HG03139 (cell line): ENCODE data around the gene STMN1.
A peak's percentile ranks its signal among the peaks of the same experiment; 100 is the strongest.

ENCODE experiments used
- ATAC-seq: cut with Tn5 transposase; IDR thresholded peaks from one replicate; pipeline ENCODE4 v1.9.1; 2021; ENCODE audit not compliant: unreplicated experiment

Gene STMN1

DNA sequence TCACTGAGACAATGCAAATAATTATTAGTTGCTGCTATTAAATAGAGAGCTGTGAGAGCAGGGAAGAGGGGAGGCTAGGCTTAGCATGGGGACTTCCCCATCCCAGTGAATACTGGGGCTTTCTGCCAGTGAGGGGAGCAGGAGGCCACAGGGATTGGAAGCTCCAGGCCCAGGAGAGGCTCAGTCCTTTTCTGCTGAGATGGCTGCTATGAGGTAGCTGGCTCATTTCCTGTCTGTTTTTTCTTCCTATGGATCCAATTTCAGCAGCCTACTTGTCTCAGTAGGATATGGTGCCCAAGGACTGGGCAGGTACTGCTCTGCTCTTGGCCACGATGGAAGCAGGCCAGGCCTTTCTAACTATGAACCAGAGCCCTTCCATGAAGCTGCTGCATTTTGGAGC lies 10.0 kb downstream of the STMN1 start:
- no peak for ATAC-seq

DNA sequence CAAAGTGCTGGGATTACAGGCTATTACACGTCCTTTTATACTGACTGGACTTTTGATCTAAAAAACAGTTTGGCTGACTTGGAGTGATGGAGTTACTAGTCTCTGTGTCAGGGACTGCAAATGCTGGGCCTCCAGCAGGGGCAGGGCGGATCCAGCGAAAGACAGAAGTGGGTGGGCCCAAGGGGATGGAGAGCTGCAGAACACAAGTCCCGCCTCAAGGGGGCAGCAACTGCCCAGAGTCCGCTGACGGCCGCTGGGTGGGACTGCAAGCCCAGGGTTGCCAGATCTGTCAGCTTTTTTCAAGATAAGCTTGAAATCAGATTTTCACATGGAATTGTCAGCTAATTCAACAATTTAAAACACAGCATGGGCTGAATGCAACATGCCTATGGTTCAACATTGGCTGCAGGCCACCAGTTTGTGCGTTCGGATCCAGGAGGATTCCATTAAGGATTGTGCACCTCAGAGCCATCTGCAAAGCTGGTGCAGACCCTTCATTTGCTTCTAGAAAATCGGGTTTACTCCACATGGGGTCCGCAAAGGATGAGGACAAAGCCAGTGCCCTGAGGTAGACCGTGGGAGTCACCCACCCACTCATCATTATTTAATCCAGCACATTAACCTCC lies 10.7 kb downstream of the STMN1 start:
- peak; percentile 82 for ATAC-seq

DNA sequence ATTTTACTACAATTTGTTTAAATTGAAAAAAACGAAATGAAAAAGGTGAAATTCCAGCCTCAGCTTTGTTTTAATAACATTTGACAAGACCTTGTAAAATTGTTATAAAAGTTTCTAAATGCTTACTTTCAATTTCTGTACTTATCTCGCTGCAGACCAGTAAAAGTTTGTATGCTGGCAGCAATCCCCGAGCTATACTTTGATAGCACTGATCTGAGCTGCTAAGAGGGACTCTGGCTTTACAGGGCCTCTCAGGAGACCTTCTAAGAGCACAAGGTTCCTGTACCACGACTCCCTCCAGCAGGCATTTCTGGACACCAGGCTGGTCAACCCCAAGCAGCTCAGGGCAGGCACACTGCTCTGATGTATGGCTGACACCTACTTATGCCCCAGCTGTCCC lies 13.1 kb downstream of the STMN1 start:
- ATAC-seq = no peak

DNA sequence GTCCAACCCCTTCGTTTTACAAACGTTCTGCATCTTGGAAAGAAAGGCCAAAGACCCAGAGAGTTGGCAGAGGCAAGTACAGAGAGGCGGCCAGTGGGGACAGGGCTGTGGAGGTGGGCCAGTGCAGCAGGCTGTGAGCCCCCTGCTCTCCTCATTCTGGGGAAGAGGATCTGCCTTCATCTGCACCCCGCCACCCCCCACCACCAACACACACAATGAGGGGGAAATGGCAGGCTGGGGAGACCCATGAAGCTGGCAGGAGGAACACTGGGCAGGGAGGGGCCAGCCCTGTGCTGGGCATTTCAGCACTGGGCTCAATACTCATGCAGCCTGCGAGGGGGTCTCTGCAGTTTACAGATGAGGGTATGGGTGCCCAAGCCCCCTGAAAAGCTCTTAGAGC lies 14.6 kb downstream of the STMN1 start:
- no peak for ATAC-seq

DNA sequence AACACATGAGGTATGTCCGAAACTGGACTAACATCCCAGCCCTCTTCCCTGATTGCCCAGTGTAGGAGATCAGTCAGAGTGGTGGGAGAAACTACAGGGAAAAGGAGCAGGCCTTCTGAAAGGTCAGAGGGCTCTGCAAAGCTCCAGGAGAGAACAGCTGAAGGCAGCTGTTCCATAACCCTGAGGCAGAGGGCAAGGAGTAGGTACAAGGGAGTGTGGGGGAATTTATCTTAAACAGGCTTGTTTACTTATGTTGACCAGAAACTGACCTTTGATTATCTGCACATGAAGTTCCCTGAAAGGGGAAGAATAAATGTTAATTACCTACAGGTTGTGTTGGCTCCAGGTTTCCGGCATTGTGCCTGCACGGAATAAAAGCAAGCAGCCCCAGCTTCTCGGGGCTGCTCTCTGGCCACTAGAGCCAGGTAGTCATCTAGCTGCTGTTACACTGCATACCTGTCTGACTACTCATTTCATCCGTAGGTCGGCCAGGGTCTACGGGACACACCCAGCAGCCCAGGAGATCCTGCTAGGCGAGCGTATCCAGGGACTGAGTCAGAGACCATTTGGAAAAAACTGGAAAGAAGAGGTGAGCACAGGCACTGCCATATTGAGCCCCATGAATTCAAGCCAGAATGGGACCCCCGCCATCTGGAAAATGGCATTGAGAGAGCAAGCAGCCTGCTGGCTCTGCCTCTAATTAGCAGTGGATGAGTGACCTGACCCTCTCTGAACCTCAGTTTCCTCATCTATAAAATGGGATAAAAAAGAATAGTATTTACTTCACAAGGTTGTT lies 15.8 kb downstream of the STMN1 start:
- no peak for ATAC-seq

DNA sequence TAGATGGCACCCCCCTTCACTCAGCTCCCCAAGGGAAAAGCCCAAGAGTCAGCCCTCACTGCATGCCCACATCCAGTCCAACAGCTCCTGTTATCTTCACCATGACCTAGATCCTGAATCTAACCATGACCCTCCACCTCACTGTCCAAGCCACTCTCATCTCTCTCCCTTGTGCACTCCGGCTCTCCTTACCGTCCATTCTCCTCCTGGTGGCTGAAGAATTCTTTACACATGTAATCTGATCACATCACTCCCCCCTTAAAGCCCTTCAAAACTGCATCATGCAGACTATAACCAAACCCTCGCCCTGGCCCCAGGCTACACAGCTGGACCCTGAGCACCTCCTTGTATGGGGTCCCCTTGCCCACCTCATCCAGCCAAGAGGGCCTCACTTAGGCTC lies 16.7 kb downstream of the STMN1 start:
- no peak for ATAC-seq

DNA sequence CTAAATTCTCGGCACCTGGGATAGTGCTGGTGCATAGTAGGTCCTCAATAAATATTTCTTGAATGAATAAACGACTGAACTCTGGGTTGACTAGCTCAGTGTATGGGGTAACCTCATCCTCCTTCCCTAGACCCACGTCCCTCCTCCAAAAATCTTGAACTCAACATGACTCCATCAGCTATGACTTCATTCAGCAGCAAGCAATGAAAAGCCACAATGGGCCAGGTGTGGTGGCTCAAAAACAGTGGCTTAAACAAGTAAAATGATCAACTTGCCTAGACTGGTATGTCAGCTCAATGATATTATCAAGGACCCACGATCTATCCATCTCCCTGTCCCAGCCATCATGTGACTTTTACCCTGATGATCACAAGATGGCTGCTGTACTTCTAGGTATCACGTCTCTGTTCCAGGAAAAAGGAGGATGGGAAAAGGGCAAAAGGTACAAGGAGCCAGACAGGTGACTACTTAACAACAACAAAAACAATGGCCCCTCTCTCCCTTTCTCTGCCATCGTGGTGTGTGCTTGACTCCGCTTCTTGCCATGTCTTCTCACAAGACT lies 17.7 kb downstream of the STMN1 start:
- no peak for ATAC-seq

DNA sequence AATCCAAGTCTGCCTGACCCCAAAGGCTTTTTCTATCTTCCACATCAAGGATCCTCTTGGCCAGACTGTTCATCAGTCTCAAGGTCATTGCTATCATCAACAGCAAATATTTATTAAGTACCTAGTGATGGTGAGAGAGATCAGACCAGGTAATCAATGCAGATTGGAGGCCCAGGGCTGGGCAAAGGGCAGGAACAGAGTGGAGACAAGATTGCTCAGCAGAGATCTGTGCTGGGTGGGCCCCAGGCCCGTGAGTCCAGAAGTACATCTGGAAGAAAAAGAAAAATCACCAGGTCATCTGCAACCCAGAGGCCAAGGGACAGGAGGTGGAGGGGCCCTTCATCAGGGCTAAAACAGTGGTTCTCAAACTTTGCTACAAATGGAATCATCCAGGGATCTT lies 20.6 kb downstream of the STMN1 start:
- ATAC-seq = no peak

DNA sequence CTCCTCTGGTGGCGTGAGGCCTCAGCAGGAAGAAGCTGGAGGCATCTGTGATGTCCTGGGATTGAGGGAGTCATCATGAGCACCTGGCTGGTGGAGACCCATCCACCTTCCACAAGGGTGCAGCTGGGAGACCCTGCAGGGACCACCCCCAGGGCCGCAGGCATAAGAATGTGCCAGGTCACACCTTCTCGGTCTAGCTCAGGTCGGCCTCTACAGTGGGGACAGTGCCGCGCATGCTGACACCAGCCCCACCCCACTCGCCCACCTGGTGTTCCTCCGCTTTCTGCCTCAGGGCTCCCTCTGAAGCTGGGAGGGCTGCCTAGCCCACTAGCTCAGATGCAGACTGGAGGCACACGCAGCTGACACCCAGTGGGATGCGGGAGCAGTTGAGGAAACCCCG lies 25.0 kb downstream of the STMN1 start:
- ATAC-seq = no peak

DNA sequence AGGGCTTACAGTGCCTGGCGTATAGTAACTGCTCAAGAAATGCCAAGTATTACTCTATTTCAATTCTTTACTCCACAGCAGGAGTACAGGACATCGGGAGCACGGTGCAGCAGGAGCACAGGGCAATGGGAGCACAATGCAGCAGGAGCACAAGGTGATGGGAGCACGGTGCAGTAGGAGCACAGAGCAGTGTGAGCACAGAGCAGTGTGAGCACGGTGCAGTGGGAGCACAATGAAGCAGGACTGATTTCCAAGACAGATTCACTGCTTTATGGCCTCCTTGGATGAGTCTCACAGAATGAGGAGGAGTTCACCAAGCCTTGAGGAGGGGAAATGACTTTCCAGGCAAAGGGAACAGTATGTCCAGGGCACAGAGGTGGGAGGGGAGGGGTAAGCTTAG lies 25.7 kb downstream of the STMN1 start:
- ATAC-seq = no peak

DNA sequence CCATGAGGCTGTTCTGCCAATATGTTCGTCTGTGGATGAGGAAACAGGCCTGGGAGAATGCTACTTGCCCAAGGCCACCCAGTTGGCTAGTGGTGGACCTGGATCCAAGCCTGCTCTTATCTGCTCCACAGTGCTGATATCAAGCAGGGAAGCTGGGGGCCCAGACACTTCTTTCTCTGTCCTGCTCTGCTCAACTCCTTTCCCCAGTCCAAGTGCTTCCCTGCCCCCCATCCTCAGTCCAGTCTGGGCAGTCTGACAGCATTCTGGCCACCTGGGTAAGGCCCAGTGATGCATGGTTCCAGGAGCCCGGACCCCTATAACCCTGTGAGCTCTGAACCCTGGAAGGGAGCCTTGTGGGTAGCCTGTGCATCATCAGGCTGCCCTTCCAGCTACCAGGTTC lies 26.5 kb downstream of the STMN1 start:
- ATAC-seq = no peak

DNA sequence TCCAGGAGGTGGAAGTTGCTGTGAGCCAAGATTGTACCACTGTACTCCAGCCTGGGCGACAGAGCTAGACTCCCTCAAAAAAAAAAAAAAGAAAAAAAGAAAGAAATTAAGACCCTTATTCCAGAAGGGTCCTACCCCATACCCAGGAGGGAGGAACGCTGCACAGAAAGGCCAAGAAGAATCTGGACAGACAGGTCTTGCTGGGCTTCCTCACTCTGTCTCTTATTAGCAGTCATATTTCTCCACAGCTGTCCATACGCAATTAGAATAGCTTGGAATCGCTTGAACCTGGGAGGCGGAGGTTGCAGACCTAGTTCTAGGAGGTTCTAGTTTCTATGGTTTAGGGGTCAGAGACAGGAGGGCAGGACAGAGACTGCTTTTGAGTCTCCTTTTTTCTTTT lies 27.5 kb downstream of the STMN1 start:
- ATAC-seq = no peak

DNA sequence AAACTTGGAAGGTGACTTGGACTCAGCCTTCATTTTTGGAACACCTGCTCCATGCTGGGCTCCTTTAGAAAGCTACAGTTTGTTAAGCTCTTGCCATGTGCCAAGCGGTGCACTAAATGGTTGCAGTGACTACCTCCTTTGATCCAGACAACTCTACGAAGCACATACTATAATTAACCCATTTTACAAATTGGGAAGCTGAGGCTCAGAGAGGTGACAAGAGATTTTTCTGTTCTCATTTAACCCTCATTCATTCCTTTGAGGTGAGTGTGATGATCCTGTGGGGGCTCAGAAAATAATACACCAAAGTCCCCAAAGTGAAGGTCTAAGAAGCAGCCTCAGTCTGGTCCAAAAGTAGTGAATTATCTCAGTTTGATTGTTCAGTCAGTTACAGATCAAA lies 29.1 kb downstream of the STMN1 start:
- ATAC-seq = no peak

DNA sequence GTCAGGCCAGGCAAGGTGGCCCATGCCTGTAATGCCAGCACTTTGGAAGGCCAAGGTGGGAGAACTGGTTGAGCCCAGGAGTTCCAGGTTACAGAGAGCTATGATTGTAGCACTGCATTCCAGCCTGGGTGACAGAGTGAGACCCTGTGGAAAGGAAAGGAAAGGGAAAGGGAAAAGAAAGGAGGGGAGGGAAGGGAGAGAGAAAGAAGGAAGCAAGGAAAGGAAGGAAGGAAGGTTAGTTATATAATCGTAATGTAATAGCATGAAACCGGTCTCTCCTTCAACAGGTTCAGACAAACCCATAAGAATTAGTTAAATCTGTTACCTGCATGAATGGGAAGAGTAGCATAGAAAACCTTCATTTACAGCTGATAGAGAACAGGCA lies 29.5 kb downstream of the STMN1 start:
- no peak for ATAC-seq

DNA sequence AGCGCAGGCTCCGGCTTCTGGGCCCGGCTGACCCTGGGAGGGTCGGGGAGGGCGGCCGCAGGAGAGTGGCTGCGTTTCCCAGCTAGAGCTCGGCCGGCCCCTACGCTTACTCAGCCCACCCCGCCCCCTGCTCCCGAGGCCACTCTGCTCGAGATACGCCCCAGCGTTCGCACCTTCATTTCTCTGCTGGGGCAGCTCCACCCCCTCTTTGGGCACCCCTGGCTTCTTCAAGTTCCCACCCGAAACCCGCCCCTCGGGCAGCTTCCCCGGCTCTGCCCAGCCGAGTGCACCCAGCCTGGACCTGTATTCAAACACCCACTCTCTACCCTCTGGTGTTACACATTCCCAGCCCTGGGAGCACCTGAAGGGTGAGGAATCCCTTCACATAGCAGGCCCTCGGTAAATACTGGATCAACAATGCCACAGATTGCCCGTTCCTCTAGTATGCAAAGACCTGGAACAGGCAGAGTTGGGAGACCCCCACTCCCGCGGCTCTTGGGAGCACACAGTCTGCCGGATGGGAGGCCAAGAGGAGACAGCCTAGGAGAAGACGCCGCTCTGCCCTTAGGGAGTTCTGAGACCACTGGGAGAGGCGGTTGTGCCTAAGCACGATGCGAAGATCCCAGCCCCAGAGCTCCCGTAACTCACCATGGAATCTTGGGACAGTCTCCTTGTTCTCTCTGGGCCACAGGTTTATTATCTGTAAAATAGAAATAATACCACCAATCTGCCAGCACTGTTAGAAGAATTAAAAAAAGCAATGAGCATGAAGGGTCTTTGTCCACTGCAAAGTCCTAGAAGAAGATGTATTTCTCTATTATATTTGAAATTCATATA lies 30.1 kb downstream of the STMN1 start:
- ATAC-seq = no peak

DNA sequence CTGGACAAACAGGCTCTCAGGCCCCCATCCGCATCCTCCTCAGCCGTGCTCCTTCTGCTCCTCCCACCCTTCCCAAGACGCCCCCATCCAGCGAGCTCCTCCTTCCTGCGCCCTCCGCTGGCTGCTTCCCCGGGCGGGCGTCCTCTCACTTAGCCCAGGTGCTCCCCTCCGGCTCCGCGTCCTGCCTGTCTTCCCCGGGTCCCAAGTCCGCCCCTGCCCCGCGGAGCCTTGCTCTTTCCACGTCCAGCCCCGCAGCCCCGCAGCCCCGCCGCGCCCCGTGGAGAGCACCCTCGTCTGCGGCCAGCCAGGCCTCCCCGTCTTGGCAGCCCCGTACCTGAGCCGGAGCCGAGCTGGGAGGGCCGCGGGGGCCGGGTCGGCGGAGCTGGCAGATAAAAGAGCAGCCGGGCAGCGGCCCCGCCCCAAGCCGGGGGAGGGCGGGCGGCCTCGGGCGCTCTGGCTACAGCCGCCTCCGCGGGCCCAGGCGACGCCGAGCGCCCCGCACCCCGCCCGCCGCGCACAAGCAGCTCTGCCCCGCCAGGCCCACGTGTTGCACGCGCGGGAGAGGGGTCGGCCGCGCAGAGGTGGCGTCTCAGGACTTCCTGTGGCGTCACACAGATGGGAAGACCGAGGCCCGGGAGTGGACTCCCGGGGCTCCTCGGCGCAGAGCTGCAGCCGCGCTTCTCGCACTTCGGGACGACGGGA lies 30.9 kb downstream of the STMN1 start, which contains the start of gene PAQR7:
Gene PAQR7, minus strand, starts transcription at position 555 of the 702 bp plus-strand sequence. CDS start 11,869 bp downstream, outside the sequence.
- no peak for ATAC-seq

DNA sequence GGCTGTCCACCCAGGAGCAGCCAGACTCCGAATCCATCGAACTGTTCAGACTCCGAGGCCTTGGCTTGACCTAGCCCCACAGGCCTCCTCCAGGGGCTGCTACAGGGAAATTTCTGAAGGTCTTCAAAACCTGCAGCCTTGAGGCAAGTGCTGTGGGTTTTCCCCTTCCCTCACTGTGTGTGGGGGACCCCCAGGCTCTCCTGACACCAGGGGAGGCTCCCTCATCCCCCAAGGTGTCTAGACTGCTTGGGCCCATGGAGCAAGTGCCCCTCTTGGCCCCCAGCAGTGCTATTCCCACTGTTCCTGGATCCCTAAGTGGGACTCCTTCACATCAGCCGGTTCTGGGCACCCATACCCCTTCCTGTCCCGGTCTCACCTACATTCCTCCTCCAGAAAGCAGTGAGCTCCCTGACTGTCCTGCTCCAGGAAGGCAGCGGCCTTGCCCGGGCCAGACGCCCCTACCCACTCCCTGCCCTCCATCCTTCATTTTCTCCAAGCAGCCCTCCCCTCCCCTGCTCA lies 31.5 kb downstream of the STMN1 start:
- ATAC-seq = no peak

DNA sequence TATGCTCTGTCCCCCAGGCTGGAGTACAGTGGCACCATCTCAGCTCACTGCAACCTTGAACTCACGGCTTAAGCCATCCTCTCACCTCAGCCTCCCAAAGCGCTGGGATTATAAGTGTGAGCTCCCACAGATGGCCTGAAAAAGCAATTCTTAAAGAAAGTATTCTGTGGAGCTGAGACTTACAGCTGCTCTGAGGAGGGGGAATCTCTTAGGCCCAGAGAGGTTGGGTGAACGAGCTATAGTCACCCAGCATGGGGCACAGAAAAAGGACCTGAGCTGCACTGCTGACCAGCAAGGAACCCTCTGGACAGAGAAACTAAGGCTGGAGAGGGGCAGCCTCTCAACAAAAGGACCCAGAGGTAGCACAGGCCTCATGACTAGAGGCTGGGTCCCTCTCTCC lies 32.0 kb downstream of the STMN1 start:
- no peak for ATAC-seq

DNA sequence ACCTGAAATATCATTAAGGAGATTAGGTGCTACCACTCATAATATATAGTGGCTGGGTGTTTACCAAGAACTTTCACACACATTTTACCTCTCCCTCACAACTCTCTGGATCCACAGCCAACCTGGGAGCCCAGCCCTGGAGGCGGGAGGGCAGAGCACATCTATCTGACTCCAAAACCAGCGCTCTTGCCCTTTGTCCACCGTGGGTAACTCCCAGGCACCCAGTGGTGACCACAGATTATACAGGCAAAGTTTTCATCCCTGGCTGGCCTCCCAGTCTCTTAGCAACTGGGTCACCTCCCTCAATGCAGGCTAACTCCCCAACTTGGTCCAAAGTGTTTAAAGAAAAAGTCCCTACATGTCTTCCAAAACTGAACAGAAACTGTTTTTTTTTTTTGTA lies 33.1 kb downstream of the STMN1 start:
- ATAC-seq = no peak

DNA sequence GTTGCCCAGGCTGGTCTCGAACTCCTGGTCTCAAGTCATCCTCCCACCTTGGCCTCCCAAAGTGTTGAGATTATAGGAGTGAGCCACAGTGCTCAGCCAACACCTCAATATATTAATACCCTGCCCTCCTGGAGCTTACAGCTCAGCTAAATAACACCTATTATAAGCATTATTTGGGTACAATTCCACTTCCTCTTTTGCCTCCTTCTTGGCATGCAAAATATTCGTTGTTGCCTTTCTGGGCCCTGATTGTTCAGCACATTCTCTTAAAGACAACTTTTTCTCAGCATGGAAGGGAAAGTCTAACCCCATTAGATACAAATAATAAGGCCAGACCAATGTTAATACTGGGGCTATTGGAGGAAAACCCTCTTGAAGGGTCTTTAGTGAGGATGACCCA lies 33.5 kb downstream of the STMN1 start:
- no peak for ATAC-seq
